SK-N-MC (cell line): ENCODE data around the gene FAM131A.

Experiments used
- EZH2 ChIP-seq: fragments of 200-600 bp; sonication (generic); IDR thresholded peaks from one replicate; pipeline ENCODE4 v1.6.1; 2017; ENCODE audit warnings: antibody characterized with exemption
- POLR2AphosphoS5 ChIP-seq: IDR thresholded peaks from 2 replicates; pipeline ENCODE4 v1.6.1; 2012; ENCODE audit warnings: mild to moderate bottlenecking, low read depth, low read length, borderline replicate concordance

- TF ChIP-seq POLR2AphosphoS5, result no peak
- no peak for TF ChIP-seq EZH2
These were observed 30.9 kb upstream of the FAM131A start for GRCh38 chr3:184306341-184306972.
